GM21515 (cell line): ENCODE results near the gene TXNRD2.
A peak's percentile ranks its signal among the peaks of the same experiment; 100 is the strongest.

ENCODE experiments used
- ATAC-seq: cut with Tn5 transposase; IDR thresholded peaks from one replicate; pipeline ENCODE4 v1.9.1; 2021; ENCODE audit not compliant: unreplicated experiment

Gene TXNRD2

DNA sequence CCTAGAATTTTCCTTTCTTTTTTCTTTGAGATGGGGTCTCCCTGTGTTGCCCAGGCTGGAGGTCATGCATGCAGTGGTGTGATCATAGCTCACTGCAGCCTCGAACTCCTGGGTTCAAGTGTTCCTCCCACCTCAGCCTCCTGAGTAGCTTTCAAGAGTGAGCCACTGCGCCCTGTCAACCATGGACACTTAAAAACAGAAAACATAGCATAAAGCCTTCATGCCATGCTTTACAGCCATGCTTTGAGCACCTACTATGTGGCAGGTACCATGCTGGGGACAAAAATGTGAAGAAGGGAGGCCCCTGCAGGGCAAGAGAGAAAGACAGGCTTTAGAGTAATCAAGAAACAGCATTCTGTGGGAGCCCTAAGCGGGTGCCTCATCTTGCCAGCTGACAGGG lies 73.3 kb downstream of the TXNRD2 start:
- no peak for ATAC-seq

DNA sequence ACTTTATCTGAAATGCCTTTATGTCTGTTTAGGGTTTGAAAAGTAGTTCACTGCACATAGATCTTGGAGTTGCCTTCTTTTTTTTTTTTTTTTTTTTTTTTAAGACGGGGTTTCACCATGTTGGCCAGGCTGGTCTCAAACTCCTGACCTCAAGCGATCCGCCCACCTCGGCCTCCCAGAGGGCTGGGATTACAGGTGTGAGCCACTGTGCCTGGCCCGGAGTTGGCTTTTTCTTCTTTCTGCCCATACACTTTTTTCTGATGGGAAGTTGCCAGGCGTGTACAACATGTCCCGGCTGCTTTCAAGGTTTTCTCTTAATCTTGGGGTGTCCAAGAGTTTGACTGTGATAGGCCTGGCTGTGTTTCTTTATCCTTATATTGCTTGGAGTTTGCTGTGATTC lies 74.0 kb downstream of the TXNRD2 start:
- no peak for ATAC-seq

DNA sequence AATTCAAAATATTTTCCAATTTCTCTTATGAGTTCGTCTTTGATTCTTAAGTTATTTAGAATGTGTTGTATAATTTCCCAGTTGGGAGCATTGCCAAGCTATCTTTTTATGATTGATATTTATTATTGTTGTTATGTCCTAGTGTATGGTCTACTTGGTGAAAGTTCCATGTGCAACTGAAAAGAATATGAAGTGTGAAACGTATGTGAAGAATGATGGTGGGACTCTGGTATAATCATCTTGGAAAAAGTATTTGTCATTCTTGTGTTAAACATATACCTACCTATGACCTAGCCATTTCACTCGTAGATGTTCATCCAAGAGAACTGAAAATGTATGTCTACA lies 75.0 kb downstream of the TXNRD2 start:
- no peak for ATAC-seq

DNA sequence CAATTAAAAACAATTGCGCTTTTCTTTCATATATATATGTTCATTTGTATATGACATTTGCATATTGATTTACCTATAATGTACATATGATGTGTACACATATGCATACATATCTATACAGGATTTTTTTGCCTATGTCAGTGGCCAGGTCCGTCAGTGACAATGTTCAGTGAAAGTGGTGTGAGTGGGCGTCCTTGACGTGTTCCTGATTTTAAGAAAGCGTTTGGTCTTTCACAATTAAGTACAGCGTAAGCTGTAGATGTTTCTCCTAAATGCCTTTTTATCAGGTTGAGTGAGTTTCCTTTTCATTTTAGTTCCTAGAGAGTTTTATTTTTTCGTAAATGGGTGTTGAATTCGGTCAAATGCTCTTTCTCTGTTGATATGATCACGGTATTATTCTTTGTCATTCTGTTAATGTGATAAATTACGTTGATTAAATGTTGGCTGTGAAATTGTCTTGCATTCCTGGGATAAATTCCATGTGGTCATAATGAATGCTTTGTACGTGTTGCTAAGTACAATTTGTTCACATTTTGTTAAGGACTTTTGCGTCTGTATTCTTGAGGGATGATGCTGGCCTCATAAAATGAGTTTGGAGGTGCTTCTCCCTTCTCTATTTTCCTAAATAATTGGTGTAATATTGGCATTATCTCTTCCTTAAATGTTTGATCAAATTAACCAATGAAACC lies 76.3 kb downstream of the TXNRD2 start:
- ATAC-seq = no peak

DNA sequence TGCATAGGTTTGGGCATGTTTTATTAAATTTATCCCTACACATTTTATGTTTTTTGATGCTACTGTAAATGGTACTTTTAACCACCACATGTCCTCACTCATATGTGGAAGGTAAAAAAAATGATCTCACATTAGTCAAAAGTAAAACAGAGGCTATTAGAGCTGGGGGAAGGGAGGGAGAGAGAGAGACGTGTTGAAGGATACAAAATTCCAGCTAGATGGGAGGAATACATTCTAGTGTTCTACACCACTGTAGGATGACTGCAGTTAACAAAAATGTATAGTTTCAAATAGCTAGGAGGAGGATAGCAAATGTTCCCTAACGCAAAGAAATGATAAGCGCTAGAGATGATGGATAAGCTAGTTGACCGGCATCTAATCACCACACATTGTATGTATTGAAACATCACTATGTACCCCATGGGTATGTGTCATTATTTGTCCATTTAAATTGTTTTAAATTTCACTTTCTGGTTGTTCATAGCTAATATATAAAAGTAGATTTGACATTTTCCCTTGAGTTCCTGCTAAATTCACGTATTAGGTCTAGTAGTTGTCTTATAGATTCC lies 77.0 kb downstream of the TXNRD2 start:
- no peak for ATAC-seq

DNA sequence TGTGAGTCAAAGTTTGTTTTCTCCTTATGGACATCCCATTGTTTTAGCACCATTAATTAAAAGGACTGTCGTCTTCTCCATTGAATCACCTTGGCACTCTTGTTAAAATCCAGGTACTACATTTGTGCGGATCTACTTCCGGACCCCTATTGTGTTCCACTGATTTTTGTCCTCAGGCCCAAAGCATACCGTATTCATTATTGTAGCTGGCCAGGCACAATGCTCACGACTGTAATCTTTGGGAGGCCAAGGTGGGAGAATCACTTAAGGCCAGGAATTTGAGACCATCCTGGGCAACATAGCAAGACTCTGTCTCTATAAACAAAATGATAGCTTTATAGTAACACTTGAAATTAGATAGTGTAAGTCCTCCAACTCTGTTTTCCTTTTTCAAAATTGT lies 78.0 kb downstream of the TXNRD2 start:
- ATAC-seq = no peak

DNA sequence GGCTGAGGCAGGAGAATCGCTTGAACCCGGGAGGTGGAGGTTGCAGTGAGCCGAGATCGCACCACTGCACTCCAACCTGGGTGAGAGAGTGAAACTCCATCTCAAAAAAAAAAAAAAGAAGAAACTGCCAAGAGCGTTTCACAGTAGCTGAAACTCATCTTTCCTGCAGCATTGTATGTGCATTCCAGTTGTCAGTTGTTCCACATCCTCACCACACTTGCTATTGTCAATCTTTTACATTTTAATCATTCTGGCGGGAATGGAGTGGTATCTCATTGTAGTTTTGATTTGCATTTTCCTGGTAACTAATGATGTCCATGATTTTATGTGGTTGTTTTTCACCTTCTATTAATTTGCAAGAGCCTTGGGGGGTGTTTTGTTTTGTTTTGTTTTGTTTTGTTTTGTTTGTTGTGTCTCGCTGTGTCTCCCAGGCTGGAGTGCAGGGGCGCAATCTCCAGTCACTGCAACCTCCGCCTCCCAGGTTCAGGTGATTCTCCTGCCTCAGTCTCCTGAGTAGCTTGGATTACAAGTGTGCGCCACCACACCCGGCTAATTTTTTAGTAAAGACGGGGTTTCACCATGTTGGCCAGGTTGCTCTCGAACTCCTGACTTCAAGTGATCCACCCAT lies 78.9 kb downstream of the TXNRD2 start:
- ATAC-seq = no peak

DNA sequence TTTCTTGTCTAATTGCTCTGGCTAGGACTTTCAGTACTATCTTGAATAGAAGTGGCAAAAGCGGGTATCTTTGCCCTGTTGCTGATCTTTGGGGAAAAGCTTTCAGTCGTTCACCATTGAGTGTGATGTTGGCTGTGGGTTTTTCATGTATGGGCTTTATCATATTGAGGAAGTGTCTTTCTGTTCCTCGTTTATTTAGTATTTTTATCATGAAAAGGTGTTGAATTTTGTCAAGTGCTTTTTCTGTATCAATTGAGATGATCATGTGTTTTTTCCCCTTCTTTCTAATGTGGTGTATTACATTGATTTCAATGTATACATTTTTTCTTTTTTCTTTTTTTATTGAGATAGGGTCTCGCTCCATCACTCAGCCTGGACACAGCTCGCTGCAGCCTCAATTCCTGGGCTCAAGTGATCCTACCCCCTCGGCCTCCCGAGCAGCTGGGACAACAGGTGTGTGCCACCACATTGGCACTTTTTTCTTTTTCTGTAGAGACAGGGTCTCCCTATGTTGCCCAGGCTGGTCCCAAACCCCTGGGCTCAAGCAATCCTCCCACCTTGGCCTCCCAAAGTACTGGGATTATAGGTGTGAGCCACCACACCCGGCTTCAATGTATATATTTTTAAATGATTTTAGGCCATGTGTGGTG lies 81.6 kb downstream of the TXNRD2 start:
- ATAC-seq = no peak

DNA sequence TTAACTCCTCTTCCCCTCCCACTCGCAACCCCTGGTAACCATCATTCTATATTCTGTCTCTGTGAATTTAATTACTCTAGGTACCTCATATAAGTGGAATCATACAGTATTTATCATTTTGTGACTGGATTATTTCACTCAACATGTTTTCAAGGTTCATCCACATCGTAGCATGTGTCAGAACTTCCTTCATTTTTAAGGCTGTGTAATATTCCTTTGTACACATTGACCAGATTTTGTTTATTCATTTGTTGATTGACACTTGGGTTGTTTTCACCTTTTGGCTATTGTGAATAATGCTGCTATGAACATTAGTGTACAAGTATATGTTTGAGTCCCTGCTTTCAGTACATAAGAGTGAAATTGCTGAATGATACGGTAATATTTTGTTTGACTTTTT lies 84.2 kb downstream of the TXNRD2 start:
- no peak for ATAC-seq

DNA sequence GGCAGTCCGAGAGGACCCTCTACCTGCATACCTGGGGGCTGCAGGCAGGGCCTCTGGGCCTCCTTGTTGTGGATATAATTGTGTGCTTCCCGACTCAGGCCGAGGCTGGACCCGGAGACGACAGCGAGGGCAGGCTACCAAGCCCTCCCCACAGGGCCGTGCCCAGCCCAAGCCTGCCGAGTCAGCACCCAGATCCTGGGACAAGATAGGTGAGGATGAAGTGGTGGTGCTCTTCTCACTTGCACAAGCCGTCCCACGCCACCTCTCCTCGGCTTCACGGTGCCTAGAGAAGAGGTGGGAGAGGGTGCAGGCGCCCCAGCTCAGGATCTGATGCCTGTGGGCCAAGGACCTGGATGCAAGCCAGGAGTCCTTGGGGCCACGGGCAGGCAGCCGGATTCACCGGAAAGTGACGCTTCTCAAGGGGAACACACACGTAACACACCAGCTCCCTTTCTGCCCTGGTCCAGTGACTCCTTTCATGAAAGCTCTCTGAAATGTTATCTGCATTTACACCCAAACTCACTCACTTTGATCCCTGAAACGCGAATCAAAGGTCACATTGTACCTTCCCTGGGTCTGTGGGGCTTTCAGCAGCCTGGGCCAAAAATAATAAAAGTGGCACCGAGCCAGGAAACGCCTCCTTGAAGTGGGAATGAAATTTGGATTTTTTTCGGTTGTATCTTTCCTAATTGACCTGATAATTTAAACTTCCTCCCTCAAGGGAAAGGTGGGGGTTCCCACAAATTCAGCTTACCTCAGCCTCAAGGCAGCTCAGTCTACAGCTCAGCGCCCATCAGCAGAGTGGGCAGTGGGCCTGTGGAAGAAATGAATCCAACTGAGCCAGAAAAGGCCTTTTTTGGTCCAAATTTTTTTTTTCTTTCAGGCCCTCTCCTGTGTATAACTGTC lies 85.9 kb downstream of the TXNRD2 start:
- peak; percentile 17 for ATAC-seq

DNA sequence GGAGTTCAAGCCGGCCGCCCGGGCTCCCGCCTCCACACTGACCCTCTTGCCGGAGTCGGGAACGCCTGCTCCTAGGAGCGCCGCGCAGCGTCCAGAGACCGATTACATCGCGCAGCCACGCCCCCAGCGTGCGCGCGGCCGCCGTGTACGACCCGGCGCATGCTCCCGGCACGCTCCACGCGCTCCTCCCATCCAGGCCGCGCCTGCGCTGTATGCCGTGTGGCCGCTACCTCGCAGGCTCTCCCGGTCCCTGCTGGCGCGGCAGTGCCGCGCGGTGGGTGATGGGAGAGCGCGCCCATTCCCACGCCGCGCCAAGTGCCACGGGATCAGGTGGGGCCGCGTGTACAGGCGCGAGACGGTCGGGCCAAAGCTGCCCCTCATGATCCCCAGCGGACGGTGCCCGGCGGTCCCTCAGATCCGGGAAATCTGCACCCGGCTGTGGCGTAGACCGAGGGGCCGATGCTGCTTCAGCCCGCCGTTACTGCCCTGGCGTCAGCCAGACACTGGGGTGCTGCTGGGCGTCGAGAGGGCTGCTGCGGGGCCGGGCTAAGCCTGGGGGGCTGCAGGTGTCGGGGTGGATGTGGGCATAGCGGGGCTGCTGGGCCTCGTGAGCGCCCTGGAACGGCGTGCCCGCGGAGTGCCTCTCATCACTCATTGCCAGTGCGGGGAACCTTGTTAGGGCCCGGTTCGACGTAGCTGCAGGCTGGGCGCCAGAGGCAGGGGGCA lies 86.7 kb downstream of the TXNRD2 start, which contains the start of the genes GNB1L and RTL10:
TSS of gene GNB1L (minus strand) at position 97 of the 726 bp plus-strand sequence. CDS start 33,519 bp downstream, outside the sequence.
TSS of gene RTL10 (minus strand) at position 97 of the 726 bp plus-strand sequence. CDS start 2,613 bp downstream, outside the sequence.
- ATAC-seq = peak; percentile 84

DNA sequence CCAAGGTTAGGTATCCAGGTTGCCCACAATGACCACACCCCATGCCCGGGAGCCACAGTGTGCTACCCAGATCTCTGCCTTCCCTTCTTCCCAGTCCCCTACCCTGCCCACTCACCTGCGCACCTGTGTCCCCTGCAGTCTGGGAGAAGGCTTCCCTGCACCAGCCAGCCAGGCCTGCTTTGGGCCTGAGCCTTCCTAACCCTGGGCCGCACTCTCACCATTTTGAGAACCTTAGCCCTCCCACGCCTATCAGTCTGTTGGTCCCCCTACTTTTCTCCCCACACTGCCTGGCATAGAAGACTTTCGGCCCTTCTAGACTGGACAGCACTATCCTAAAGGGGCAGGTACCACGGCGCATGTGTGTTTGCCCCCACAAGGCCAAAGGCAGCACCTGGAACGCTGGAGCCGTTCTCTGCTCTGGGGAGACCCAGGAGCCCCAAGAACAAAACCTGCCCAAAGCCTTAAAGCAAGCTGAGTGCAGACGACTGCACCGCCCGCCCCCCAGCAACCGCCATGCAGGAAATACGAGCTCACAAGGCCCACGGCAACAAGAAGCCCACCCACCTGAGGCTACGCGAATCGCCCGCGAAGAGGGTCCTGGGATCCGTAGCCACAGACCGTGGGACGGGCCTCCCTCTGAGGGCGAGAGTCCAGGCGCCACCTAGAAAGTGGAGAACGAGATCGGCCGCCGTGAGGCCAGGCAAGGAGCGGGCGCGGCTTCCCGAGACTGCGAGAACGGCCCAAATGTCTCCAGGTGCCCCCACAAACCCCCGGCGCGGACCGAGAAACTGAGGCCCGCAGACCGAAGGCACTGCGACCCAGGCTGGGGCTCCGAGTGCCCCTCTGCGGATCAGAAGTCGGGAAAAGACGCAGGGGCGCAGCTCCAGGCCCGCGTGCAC lies 87.5 kb downstream of the TXNRD2 start:
- ATAC-seq = no peak

DNA sequence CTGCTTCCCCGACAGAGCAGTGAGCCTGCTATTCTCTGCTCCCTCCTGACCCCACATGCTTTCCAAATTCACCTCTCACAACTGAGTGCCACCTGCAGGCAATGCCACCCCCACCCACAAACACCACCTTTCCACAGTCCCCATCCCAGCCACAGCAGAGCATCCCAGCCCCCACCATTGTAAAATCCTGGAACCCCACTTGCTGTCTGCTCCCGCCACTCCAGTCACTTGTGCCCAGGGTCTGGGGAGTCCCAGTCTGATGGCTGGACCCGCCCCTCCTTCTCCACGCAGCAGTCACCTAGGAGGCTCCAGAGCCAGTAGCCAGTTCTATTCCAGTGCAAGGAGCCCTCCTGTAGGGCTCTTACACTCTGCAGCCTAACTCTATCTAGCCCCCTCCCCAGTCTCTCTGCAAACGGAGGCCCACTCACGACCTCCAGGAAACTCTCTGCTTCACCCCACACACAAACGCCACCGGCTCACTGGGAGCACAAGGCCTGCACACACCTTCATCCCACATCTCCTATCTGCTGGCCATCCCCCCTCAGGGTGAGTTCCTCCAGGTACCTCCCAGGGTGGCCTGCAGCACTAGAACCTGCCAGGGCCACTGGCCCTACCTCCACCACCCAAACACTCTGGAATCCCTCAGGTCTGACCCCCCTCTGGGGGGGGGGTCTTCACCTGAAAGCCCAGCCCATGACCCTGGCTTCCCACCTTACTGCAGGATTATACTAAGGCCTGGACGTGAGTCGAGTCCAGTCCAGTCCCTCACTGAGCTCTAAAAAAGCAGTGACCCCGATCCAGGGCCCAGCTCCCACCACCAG lies 88.3 kb downstream of the TXNRD2 start:
- no peak for ATAC-seq

DNA sequence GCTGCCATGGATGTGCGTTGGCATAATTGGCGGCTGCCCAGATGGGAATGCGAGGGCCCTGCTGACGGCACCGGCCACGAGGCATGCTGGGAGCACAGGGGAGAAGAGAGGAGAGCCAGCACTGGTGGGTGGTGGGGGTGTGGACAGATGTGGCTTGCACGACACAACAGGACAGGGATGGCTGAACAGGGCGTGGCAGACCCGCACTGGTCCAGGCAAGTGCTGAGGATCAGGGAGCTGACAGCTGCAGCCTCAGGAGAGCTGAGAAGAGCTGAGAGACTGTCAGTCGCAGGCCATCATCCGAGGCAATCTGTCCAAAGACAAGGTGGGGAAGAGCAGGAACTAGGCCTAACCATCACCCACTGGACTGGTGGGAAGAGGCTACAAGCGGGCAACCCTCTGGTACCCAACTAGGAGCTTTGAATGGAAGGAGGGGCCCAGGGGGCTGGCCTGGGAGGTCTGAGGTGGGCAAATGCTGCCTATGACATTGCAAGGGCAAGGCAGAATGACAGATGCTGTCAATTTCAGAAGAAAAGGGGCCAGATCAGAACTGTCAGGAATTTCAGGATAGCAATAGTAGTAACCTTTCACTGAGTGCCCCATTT lies 89.3 kb downstream of the TXNRD2 start:
- ATAC-seq = no peak

DNA sequence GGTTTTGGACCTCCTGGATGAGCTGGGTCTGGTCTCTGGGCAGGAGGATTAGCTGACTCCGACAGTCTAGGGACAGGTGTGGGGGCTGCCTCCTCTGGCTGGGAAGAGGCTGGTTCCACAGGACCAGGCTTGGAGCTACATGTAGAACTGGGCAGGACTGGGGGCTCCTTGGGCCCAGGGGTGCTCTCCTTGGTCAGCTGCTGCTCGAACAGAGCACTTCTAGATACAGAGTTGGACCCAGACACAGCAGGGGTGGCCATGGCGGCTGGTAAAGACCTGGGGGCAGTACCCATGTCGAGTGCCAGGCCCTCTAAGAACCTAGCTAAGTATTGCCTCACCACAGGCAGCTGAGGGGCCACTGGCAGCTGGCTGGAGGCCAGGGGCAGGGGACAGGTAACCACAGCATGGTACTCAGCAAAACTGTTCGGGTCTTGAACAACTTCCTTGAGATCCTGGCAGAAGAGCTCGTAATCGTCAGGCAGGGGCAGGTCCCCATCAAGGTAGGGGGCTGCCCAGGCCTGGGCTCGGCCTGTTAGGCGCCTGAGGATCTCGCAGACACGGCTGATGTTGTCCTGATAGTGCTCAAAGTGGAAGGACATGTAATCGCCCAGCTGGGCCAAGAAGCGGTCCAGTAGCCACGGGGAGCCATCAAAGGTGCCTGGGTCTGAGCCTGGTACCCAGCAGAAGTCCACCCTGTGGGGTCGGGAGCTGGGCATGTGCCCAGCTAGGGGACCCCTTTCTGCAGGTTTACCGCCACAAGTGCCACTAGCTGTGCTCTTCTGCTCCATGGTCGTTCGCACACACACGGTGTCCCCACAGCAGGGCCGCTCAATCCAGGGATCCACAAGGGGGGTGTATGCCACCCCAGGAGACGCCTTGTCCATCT lies 90.1 kb downstream of the TXNRD2 start:
- no peak for ATAC-seq

DNA sequence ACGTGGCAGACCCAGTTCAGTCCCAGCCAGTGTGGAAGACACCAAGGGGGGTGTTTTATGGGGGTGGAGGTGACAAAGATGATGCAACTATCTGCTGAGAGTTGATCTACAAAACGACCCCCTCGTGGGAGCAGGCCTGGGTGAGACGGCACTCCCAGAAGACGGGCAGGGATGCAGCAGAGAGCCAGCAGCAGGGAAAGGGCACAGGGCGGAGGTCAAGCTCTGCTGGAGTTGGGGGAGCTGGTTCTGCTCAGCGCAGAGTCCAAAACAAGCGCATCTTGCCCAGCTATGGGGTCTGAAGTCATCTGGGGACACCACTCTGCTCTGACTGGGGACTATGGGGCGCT lies 90.9 kb downstream of the TXNRD2 start:
- no peak for ATAC-seq
